Sigmoid colon (tissue), 4 donors: ENCODE results near the gene TSPAN33.

Experiments used
- CTCF ChIP-seq, 4 experiments: fragments of 450-650 bp in 3 of 4; fragments of 200-600 bp in 1 of 4; IDR thresholded peaks; one replicate each; pipeline ENCODE4 v1.5.1; 2016 to 2019; ENCODE audit warnings: antibody characterized with exemption in 4 of 4, mild to moderate bottlenecking in 3 of 4, moderate library complexity in 2 of 4
- EP300 ChIP-seq, 4 donors: sonication (generic); formaldehyde crosslinking; IDR thresholded peaks; one replicate each; pipeline ENCODE4 v1.6.1; 2017; ENCODE audit warnings: antibody characterized with exemption in 4 of 4
- POLR2A ChIP-seq, 2 donors: fragments of 450-650 bp; IDR thresholded peaks; one replicate each; pipeline ENCODE4 v1.6.1; 2016; ENCODE audit warnings: antibody characterized with exemption in 2 of 2, mild to moderate bottlenecking in 2 of 2, moderate library complexity in 2 of 2

GRCh38 chr7:129110258-129110981 is 34.1 kb upstream of the TSPAN33 start:
- TF ChIP-seq CTCF (IDR thresholded peaks at IDR 0.05) (no peak), POLR2A (IDR thresholded peaks at IDR 0.05) (no peak), EP300 (IDR thresholded peaks at IDR 0.05) (no peak)
